BE2C (cell line): ENCODE data around the gene SIPA1L3.
"Not testable (repeated sequence)": the region's sequence is repeated elsewhere in the genome, so short reads cannot be mapped to it uniquely, and the experiment has no call there.

Experiments
- DNase-seq: peaks from one replicate; pipeline ENCODE4 v3.0.0-alpha.2; 2020
- H3K27me3 ChIP-seq: fragments of 250-450 bp; sonication (Bioruptor Pico); 2 replicates; pipeline ENCODE4 v1.5.1; 2020; ENCODE audit warnings: mild to moderate bottlenecking
- H3K36me3 ChIP-seq: fragments of 250-450 bp; sonication (Bioruptor Pico); 2 replicates; pipeline ENCODE4 v1.5.1; 2020; ENCODE audit warnings: mild to moderate bottlenecking
- H3K4me1 ChIP-seq: fragments of 250-450 bp; sonication (Bioruptor Pico); 2 replicates; pipeline ENCODE4 v1.5.1; 2020
- H3K4me3 ChIP-seq: 2 replicates; pipeline ENCODE4 v1.5.1; 2011; ENCODE audit warnings: low read depth, low read length
- H3K9me3 ChIP-seq: fragments of 250-450 bp; sonication (Bioruptor Pico); 2 replicates; pipeline ENCODE4 v1.5.1; 2020
- TF ChIP-seq, protein P1 (sequence below): IDR thresholded peaks from 2 replicates; pipeline ENCODE4 v1.5.1; 2012; ENCODE audit warnings: mild to moderate bottlenecking, low read depth, low read length

The SIPA1L3 gene

DNA sequence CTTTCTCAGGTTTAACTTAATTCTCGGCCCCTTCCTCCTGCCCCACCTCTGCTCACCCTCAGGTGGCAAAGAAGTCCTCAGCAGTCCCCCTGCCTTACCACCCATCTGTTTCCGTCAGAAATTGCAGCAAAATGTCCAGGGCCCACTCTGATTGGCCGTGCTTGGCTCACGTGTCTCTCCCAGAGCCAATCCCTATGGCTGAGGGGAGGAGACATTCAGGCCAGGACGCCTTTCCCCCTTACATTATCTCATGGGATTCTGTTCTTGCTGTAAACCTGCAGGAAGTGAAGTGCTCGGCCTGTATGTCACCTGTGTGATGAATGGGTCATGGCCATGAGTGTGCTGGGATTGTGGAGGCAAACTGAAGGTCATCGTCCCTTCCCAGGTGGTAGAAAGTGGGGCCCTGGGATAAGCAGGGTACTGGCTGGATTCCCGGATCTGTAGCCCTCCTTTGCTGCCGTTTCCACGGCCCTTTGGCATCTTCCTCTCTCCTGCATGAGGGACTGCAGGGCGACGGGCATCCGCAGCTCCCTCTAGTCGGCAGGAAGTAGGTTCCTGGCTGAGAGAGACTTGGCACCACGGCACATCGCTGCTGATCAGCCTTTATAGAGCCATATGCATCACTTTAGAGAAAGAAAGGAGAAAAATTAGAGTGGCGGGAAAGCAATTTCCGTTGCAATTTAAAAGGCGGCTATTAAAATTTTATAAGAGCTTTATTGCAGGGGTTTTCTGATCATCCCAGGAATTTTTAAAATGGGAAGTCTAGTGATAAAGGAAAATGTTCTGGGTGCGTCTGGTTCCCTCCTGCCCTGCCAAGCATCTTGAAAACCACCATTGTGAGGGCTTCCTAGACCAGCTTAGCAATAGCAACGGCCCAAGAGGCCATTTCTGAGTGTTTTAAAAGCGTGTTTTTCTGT is 118.2 kb downstream of the SIPA1L3 start:
- Histone ChIP-seq H3K4me3 (no peak overlapping the region), H3K4me1 (no peaks in the 10 kb centered on the region; the same call in 1 of the 2 replicates), H3K9me3 (no peaks in the 10 kb centered on the region), H3K27me3 (no peaks in the 10 kb centered on the region), H3K36me3 (peaks cover 6% of the 10 kb centered on the region)
- DNase-seq, result no peak
- TF ChIP-seq, protein P1, sequence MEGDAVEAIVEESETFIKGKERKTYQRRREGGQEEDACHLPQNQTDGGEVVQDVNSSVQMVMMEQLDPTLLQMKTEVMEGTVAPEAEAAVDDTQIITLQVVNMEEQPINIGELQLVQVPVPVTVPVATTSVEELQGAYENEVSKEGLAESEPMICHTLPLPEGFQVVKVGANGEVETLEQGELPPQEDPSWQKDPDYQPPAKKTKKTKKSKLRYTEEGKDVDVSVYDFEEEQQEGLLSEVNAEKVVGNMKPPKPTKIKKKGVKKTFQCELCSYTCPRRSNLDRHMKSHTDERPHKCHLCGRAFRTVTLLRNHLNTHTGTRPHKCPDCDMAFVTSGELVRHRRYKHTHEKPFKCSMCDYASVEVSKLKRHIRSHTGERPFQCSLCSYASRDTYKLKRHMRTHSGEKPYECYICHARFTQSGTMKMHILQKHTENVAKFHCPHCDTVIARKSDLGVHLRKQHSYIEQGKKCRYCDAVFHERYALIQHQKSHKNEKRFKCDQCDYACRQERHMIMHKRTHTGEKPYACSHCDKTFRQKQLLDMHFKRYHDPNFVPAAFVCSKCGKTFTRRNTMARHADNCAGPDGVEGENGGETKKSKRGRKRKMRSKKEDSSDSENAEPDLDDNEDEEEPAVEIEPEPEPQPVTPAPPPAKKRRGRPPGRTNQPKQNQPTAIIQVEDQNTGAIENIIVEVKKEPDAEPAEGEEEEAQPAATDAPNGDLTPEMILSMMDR, result no peak

DNA sequence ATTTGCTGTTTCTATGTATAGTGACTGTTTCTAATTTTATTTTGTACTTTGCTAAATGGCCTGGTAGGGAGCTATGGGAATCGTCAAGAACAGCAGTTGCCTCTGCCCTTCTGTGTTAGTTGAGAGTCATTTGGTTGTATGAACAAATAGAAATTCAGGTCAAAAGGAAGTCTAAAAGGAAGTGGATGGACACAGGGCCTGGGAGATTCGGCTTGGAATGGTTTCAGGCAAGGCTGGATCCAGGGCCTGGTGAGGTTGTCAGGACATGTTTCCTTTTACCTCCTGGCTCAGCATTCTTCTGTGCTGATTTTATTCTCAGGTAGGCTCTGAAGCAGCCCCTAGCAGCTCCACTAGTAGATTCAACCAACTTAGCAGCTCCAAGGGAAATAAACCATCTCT is 118.9 kb downstream of the SIPA1L3 start:
- peaks cover 6% of the 10 kb centered on the region for H3K36me3 ChIP-seq
- DNase-seq, result no peak
- H3K4me1 ChIP-seq, result no peaks in the 10 kb centered on the region; the same call in 1 of the 2 replicates
- no peak overlapping the region for H3K4me3 ChIP-seq
- H3K27me3 ChIP-seq, result no peaks in the 10 kb centered on the region
- H3K9me3 ChIP-seq, result no peaks in the 10 kb centered on the region
- TF ChIP-seq, protein P1, result no peak

DNA sequence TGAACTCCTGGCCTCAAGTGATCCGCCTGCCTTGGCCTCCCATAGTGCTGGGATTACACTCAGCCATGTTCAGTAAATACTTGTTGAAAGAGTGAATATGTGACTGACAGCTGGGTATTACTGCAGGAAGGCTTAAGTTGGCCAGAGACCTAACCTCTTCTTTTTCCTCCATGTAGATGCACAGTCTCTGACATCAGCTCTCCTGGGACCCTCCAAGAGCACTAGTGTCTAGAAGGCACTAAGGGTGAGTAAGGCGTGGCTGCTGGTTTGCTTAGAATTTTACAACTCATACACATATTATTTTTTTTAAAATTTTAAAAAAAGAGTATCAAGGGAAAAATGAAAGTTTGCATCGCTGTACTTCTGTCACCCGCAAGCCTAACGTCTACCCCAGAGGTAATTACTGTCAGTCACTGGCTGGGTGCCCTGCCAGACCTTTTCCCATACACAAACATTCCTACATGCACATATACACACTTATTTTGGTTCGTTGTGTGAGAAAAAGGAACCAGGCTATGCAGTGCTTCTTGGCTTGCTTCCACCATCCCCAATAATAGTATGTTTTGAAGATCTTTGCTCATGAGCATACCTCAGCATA is 122.0 kb downstream of the SIPA1L3 start:
- TF ChIP-seq, protein P1, result no peak
- no peaks in the 10 kb centered on the region for H3K27me3 ChIP-seq
- no peak overlapping the region for H3K4me3 ChIP-seq
- H3K9me3 ChIP-seq, result no peaks in the 10 kb centered on the region
- DNase-seq, result no peak
- H3K36me3 ChIP-seq, result peaks cover 6% of the 10 kb centered on the region
- H3K4me1 ChIP-seq, result no peaks in the 10 kb centered on the region; the same call in 1 of the 2 replicates

DNA sequence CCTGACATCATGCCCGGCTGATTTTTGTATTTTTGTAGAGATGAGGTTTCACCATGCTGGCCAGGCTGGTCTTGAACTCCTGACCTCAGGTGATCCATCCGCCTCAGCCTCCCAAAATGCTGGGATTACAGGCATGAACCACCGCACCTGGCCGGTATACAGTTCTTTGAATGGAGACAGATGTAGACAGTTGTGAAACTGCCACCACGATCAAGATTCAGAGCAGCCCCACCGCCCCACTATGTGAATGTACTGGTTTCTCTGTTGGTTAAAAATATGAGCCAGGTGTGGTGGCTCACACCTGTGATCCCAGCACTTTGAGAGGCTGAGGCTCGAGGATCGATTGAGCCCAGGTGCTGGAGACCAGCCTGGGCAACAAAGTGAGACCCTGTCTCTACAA is 123.0 kb downstream of the SIPA1L3 start:
- H3K9me3 ChIP-seq, H3K27me3 ChIP-seq, H3K36me3 ChIP-seq, H3K4me1 ChIP-seq, H3K4me3 ChIP-seq, DNase-seq: not testable (repeated sequence)

DNA sequence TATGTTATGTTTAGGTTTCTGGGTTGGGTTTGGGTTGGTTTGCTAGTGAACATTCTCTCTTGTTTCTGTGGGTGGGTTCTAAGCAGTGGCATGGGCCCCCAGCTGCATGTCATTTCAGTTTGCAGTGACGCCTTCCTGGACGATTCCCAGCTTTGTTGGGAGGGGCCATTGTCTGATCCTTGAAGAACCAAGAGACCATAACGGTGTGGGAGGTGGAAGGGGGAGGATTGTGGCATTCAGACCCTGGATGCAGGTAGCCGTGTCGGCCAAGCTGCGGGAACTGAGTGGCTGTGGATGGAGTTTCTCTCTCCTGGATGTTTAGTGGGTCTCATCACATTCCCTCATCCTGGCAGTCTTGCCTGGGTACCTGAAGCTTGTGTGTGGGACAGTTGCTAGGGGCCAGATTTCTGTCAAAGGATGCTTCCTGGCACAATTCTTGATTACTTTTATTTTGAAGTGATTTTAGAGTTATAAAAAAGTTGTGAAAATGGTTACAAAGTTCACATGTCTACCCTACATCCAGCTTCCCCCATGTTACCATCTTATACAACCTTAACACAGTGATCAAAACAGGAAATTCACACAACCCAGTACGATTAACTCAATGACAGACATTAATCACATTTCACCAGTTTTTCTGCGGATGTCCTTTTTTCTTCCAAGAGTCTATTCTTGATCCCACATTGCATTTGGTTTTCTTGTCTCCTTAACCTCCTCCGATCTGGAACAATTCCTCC is 123.8 kb downstream of the SIPA1L3 start:
- TF ChIP-seq, protein P1, result no peak
- Histone ChIP-seq H3K9me3 (no peaks in the 10 kb centered on the region), H3K27me3 (no peaks in the 10 kb centered on the region), H3K4me3 (no peak overlapping the region), H3K36me3 (peaks cover 6% of the 10 kb centered on the region), H3K4me1 (peaks cover 2% of the 10 kb centered on the region)
- DNase-seq, result no peak

DNA sequence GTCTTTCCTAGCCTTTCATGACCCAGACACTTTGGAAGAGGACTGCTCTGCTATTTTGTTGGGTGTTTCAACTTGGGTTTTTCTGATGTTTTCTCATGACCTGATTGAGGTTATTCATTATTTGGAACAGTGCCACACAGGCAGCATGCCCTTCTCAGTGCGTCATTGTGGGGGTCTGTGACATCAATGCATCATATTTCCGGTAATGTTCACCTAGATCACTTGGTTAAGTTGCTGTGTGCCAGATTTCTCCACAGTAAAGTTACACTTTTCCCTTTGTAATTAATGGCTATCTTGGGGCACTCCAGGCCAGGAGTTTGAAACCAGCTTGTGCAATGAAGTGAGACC is 124.4 kb downstream of the SIPA1L3 start:
- H3K27me3 ChIP-seq, result no peaks in the 10 kb centered on the region
- peaks cover 8% of the 10 kb centered on the region for H3K4me1 ChIP-seq
- no peak overlapping the region for H3K4me3 ChIP-seq
- H3K36me3 ChIP-seq, result peaks cover 6% of the 10 kb centered on the region
- TF ChIP-seq, protein P1, result no peak
- DNase-seq, result no peak
- H3K9me3 ChIP-seq, result no peaks in the 10 kb centered on the region
